ENCODE data around the gene VASP. TPM values are rescaled to one million over a fixed set of nuclear protein-coding genes. Genes with fewer than 3 reads are reported as not detected.

VASP gene
- total RNA-seq, 4 donors from 2014 or later: 140 to 246 (median 167) TPM

GRCh38 chr19:45564131-45564780, 57.0 kb downstream of the VASP start:
- Histone ChIP-seq H3K4me3 (no peak overlapping the region), H3K36me3 (no peaks in the 10 kb centered on the region), H3K27me3 (no peaks in the 10 kb centered on the region), H3K27ac (no peak overlapping the region), H3K9me3 (no peaks in the 10 kb centered on the region), H3K4me1 (peaks cover 0 to 8% (median 0%) of the 10 kb centered on the region in 3 donors)
- 68 to 80% methylated on average over 1 to 4 of the region's 5 CpGs for WGBS, 2 donors (ENCODE audit: low coverage in 1 of 2)
- TF ChIP-seq EP300 (IDR thresholded peaks at IDR 0.05) (no peak), CTCF (IDR thresholded peaks at IDR 0.05) (no peak), POLR2AphosphoS5 (IDR thresholded peaks at IDR 0.05) (no peak), POLR2A (IDR thresholded peaks at IDR 0.05) (no peak)
- no peak for ATAC-seq

GRCh38 chr19:45567609-45568008, 60.3 kb downstream of the VASP start:
- H3K27me3 ChIP-seq: no peaks in the 10 kb centered on the region
- ATAC-seq: no peak
- no peak overlapping the region for H3K27ac ChIP-seq
- no peaks in the 10 kb centered on the region for H3K36me3 ChIP-seq
- 92 to 100% methylated on average over 1 to 2 of the region's 2 CpGs for WGBS, 2 donors (ENCODE audit: low coverage in 1 of 2)
- no peak for TF ChIP-seq POLR2A (IDR thresholded peaks at IDR 0.05)
- no peak for TF ChIP-seq POLR2AphosphoS5 (IDR thresholded peaks at IDR 0.05)
- no peak for TF ChIP-seq EP300 (IDR thresholded peaks at IDR 0.05)
- no peak for TF ChIP-seq CTCF (IDR thresholded peaks at IDR 0.05)
- H3K4me1 ChIP-seq: peaks cover 0 to 9% (median 3%) of the 10 kb centered on the region in 3 donors
- H3K4me3 ChIP-seq: no peak overlapping the region
- H3K9me3 ChIP-seq: no peaks in the 10 kb centered on the region

- no peak for ATAC-seq
- no peak overlapping the region for H3K4me3 ChIP-seq
- no peaks in the 10 kb centered on the region for H3K36me3 ChIP-seq
- no peaks in the 10 kb centered on the region for H3K9me3 ChIP-seq
- peaks cover 0 to 4% (median 3%) of the 10 kb centered on the region in 3 donors for H3K4me1 ChIP-seq
- H3K27ac ChIP-seq: no peak overlapping the region
- WGBS, 2 donors (ENCODE audit: low coverage in 1 of 2): no CpG with 5 or more reads among the region's 3 CpGs
- no peaks in the 10 kb centered on the region for H3K27me3 ChIP-seq
- no peak for TF ChIP-seq EP300 (IDR thresholded peaks at IDR 0.05)
- TF ChIP-seq POLR2A (IDR thresholded peaks at IDR 0.05): no peak
- TF ChIP-seq CTCF (IDR thresholded peaks at IDR 0.05): no peak
- no peak for TF ChIP-seq POLR2AphosphoS5 (IDR thresholded peaks at IDR 0.05)
Measured at GRCh38 chr19:45568732-45569131, 61.5 kb downstream of the VASP start.

- Histone ChIP-seq H3K36me3 (no peaks in the 10 kb centered on the region), H3K27ac (no peak overlapping the region), H3K9me3 (no peaks in the 10 kb centered on the region), H3K4me1 (peaks cover 0 to 4% (median 3%) of the 10 kb centered on the region in 3 donors), H3K27me3 (no peaks in the 10 kb centered on the region), H3K4me3 (no peak overlapping the region)
- WGBS, 2 donors (ENCODE audit: low coverage in 1 of 2): 44 to 51% methylated on average over 9 to 12 of the region's 15 CpGs
- ATAC-seq: peak; percentile 51
- TF ChIP-seq EP300 (IDR thresholded peaks at IDR 0.05) (no peak), CTCF (IDR thresholded peaks at IDR 0.05) (peak in 3 of 4 experiments; percentile 40 to 75 (median 48))
Measured at GRCh38 chr19:45569619-45570421, 62.5 kb downstream of the VASP start.

Data from gastroesophageal sphincter (tissue), 4 donors.